ENCODE results near the gene SYNPO2. TPM values are rescaled to one million over a fixed set of nuclear protein-coding genes. Genes with fewer than 3 reads are reported as not detected.
A peak's percentile ranks its signal among the peaks of the same experiment; 100 is the strongest.

SYNPO2 gene
- total RNA-seq, 1 donor from 2014 or later = 22.9 TPM

GRCh38 chr4:119031218-119031617, 142.6 kb downstream of the SYNPO2 start:
- Mint-ChIP-seq H3K36me3 (peaks cover 12% of the 10 kb centered on the region), H3K9me3 (no peaks in the 10 kb centered on the region), H3K27me3 (no peaks in the 10 kb centered on the region), H3K27ac (no peak overlapping the region), H3K4me3 (no peak overlapping the region), H3K4me1 (ENCODE audit: unreplicated experiment) (no peaks in the 10 kb centered on the region)
- TF ChIP-seq, protein P1, sequence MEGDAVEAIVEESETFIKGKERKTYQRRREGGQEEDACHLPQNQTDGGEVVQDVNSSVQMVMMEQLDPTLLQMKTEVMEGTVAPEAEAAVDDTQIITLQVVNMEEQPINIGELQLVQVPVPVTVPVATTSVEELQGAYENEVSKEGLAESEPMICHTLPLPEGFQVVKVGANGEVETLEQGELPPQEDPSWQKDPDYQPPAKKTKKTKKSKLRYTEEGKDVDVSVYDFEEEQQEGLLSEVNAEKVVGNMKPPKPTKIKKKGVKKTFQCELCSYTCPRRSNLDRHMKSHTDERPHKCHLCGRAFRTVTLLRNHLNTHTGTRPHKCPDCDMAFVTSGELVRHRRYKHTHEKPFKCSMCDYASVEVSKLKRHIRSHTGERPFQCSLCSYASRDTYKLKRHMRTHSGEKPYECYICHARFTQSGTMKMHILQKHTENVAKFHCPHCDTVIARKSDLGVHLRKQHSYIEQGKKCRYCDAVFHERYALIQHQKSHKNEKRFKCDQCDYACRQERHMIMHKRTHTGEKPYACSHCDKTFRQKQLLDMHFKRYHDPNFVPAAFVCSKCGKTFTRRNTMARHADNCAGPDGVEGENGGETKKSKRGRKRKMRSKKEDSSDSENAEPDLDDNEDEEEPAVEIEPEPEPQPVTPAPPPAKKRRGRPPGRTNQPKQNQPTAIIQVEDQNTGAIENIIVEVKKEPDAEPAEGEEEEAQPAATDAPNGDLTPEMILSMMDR (conservative IDR thresholded peaks at IDR 0.05) = no peak
- no peak for DNase-seq (ENCODE audit: extremely low spot score, unreplicated experiment)

DNA sequence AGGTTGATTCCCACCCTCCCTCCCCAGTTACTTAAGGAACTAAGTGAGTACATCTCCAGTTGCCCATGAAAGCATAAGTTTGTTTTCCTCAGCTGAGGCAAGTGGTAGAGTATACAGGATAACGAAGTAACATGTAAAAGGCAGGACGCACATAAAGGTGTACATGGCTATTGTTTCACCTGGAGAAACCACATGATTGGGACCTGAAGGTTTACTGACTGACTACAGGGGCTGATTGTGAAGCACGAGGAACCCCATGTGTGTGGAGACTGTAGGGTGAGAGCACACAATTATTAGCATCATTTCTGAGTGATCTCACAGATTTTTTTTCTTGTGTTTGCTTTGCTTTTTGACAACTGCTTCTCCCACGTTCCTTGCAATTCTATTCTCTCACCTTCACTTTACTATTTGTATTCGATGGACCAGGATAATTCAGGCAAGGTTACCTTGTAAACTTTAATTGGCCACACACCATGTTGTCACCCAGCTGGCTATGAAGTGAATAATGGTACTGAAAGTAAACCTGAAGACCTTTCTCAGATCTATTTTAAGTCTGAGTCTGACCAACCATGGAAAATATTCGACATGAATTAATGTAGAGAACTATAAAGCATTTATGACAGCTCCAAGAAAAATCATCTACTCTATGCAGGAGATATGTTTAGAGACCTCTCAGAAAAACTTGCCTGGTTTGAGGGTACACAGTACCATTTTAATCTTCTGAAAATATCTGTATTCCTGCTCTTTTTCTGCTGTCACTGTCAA, 144.4 kb downstream of the SYNPO2 start:
- DNase-seq (ENCODE audit: extremely low spot score, unreplicated experiment) = no peak
- H3K27me3 Mint-ChIP-seq = no peaks in the 10 kb centered on the region
- no peak overlapping the region for H3K4me3 Mint-ChIP-seq
- no peaks in the 10 kb centered on the region for H3K9me3 Mint-ChIP-seq
- H3K36me3 Mint-ChIP-seq = peaks cover 8% of the 10 kb centered on the region
- H3K27ac Mint-ChIP-seq = no peak overlapping the region
- no peaks in the 10 kb centered on the region for H3K4me1 Mint-ChIP-seq (ENCODE audit: unreplicated experiment)
- TF ChIP-seq, protein P1 (conservative IDR thresholded peaks at IDR 0.05) = no peak

- H3K4me3 Mint-ChIP-seq = no peak overlapping the region
- H3K4me1 Mint-ChIP-seq (ENCODE audit: unreplicated experiment) = no peaks in the 10 kb centered on the region
- DNase-seq (ENCODE audit: extremely low spot score, unreplicated experiment) = no peak
- peaks cover 8% of the 10 kb centered on the region for H3K36me3 Mint-ChIP-seq
- H3K27me3 Mint-ChIP-seq = no peaks in the 10 kb centered on the region
- H3K9me3 Mint-ChIP-seq = no peaks in the 10 kb centered on the region
- TF ChIP-seq, protein P1 (conservative IDR thresholded peaks at IDR 0.05) = no peak
- peak overlapping the region; percentile 33 for H3K27ac Mint-ChIP-seq
Measured at GRCh38 chr4:119034276-119035008, 145.8 kb downstream of the SYNPO2 start.

DNA sequence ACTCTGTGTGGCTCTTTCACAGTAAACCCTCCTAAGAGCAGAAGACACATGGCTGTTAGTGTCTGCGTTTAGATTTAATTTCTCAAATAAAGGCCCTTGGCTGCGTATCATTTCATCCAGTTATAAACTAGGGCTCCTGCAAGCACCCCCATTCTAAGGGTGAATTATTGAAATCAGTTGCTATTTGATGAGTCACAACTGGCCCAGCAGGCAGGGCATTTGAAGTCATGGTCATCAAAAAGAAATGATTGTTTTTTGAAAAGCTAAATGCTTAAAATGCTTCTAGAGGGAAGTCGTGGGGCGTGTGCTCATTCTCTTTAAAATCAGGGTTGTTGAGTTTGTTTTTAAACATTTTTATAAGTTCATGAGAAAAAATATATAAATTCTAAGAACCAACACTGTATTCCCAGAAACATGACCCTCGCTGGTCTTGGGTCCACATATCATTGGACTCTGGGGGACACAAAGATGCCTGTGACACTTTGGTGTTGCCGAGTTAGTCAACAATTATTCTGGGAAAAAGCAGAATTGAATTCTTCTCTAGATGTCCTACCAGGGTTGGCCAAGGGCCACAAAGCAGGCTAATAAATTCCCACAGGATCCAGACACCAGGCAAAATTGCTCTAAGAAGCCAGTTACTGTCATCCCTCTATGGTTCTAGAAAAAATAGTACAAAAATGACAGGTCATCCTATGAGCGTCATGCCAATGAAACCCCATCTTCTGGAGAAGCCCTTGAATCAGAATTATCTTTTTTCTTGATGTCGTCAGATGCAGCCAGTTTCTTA, 147.5 kb downstream of the SYNPO2 start:
- TF ChIP-seq, protein P1 (conservative IDR thresholded peaks at IDR 0.05) = no peak
- Mint-ChIP-seq H3K9me3 (no peaks in the 10 kb centered on the region), H3K27ac (peak overlapping the region; percentile 64)

DNA sequence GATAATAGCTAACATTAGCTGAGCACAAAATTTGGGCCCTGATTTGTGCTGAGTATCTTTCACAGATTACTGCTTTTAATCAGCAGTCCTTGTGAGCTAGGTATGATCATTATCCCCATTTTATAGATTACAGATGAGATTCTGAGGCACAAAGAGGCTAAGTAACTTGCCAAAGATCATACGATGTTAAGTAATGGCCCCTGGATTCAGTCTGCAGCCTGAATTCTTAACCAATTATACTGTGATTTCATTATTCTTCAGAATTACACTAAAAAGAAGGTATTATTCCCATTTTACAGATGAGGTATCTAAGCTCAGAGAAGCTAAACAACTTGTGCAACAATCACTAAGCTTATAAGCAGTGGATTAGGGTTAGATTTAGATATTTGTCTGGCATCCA, 149.1 kb downstream of the SYNPO2 start:
- TF ChIP-seq, protein P1 (conservative IDR thresholded peaks at IDR 0.05) = no peak
- DNase-seq (ENCODE audit: extremely low spot score, unreplicated experiment) = no peak
- H3K9me3 Mint-ChIP-seq = no peaks in the 10 kb centered on the region
- H3K36me3 Mint-ChIP-seq = no peaks in the 10 kb centered on the region
- no peaks in the 10 kb centered on the region for H3K27me3 Mint-ChIP-seq
- H3K27ac Mint-ChIP-seq = no peak overlapping the region
- peaks cover 14% of the 10 kb centered on the region for H3K4me1 Mint-ChIP-seq (ENCODE audit: unreplicated experiment)
- H3K4me3 Mint-ChIP-seq = no peak overlapping the region

More for the DNA sequence above, 147.5 kb downstream of the SYNPO2 start:
- no peaks in the 10 kb centered on the region for H3K27me3 Mint-ChIP-seq
- no peak overlapping the region for H3K4me3 Mint-ChIP-seq
- peaks cover 4% of the 10 kb centered on the region for H3K4me1 Mint-ChIP-seq (ENCODE audit: unreplicated experiment)
- no peak for DNase-seq (ENCODE audit: extremely low spot score, unreplicated experiment)
- peaks cover 5% of the 10 kb centered on the region for H3K36me3 Mint-ChIP-seq
